Kidney epithelial cell (primary cell): ENCODE data around the gene MYO1G. TPM values are rescaled to one million over a fixed set of nuclear protein-coding genes. Genes with fewer than 3 reads are reported as not detected.

Source experiments
- DNase-seq: peaks from one replicate; pipeline ENCODE4 v3.0.0-alpha.2; 2010; ENCODE audit warnings: low read depth
- H3K27me3 ChIP-seq: 2 replicates; pipeline ENCODE4 v1.6.0; 2011; ENCODE audit warnings: low read length; ENCODE audit not compliant: control insufficient read depth, insufficient read depth
- H3K36me3 ChIP-seq: 2 replicates; pipeline ENCODE4 v1.5.1; 2011; ENCODE audit warnings: low read length; ENCODE audit not compliant: control insufficient read depth, insufficient read depth
- H3K4me3 ChIP-seq: 2 replicates; pipeline ENCODE4 v1.5.1; 2011; ENCODE audit warnings: low read depth, mild to moderate bottlenecking, control low read depth, low read length
- total RNA-seq: library from RNA; depleted of rRNA; stranded (reverse); fragments of >200 nt; gene quantifications from 2 replicates; pipeline ENCODE4 v1.2.3, GENCODE V29; 2015
- TF ChIP-seq, protein P1 (sequence below): IDR thresholded peaks from 2 replicates; pipeline ENCODE4 v1.5.1; 2011; ENCODE audit warnings: mild to moderate bottlenecking, moderate library complexity, low read length, control low read depth, inconsistent platforms; ENCODE audit not compliant: insufficient read depth, poor library complexity, severe bottlenecking

MYO1G gene
- total RNA-seq, 1 donor from 2014 or later, result 0.04 TPM

DNA sequence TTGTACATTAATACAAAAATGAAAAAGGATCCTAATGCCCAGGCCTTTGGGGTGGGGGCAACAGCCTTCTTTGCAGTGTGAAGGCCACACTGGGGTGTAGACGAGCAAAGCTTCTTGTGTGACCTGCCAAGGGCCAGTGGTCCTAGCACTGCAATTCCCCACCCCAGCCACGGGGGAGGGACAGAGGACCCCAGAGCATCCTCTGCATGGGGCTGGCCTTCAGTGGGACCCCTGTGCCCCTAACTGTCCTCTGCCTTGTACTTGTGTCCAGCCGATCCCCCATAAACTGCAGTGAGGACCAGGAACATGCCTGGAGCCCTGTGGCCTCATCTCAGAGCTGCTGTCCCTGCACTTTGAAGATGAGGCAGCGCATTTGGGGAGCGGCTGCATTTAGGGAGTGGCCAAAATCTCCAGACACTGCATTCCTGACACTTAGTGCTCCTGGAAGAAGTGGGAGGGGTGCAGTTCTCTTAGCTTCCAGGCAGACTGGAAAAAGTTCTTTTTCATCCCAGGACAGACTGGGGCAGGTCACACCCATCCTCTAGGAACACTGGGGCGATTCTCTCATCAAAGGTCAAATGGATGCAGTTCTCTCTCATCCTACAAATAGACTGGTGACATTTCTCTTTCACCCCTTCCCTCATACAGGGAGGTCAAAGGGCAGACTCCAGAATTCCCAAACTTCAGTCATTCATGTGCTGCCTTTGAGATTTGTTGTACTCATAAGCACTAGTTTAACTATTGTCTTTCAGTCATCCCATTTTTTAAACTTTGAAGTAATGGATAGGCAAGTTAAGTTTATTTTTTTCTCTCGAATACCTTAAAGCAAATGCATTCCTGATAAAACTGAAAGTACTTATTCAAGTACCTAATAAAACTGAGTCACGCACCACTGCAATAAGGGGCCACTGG is 922 bp upstream of the MYO1G start:
- TF ChIP-seq, protein P1, sequence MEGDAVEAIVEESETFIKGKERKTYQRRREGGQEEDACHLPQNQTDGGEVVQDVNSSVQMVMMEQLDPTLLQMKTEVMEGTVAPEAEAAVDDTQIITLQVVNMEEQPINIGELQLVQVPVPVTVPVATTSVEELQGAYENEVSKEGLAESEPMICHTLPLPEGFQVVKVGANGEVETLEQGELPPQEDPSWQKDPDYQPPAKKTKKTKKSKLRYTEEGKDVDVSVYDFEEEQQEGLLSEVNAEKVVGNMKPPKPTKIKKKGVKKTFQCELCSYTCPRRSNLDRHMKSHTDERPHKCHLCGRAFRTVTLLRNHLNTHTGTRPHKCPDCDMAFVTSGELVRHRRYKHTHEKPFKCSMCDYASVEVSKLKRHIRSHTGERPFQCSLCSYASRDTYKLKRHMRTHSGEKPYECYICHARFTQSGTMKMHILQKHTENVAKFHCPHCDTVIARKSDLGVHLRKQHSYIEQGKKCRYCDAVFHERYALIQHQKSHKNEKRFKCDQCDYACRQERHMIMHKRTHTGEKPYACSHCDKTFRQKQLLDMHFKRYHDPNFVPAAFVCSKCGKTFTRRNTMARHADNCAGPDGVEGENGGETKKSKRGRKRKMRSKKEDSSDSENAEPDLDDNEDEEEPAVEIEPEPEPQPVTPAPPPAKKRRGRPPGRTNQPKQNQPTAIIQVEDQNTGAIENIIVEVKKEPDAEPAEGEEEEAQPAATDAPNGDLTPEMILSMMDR, result no peak
- peaks cover 2% of the 10 kb centered on the region for H3K36me3 ChIP-seq
- no peaks in the 10 kb centered on the region for H3K27me3 ChIP-seq
- no peak for DNase-seq
- H3K4me3 ChIP-seq, result no peak overlapping the region

DNA sequence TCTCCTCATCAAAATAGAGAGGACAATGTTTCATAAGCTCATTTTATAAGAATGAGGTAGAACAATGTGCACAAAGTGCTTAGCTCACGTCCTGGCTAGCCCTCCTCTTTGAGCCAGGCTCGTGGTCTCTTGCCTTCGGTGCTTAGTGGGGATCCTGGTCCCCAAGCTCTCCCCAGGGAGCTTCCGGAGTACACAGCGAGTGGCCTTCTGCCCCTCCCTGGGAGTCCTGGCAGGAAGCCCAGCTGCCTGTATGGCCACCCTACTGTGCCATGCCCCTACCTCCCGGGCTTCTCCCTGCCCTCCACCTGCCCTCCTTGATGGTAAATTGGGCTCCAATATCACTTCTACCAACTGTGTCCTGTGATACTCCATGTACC is 868 bp downstream of the MYO1G start:
- Histone ChIP-seq H3K27me3 (no peaks in the 10 kb centered on the region), H3K4me3 (no peak overlapping the region), H3K36me3 (no peaks in the 10 kb centered on the region)
- DNase-seq, result no peak
- TF ChIP-seq, protein P1, result no peak

DNA sequence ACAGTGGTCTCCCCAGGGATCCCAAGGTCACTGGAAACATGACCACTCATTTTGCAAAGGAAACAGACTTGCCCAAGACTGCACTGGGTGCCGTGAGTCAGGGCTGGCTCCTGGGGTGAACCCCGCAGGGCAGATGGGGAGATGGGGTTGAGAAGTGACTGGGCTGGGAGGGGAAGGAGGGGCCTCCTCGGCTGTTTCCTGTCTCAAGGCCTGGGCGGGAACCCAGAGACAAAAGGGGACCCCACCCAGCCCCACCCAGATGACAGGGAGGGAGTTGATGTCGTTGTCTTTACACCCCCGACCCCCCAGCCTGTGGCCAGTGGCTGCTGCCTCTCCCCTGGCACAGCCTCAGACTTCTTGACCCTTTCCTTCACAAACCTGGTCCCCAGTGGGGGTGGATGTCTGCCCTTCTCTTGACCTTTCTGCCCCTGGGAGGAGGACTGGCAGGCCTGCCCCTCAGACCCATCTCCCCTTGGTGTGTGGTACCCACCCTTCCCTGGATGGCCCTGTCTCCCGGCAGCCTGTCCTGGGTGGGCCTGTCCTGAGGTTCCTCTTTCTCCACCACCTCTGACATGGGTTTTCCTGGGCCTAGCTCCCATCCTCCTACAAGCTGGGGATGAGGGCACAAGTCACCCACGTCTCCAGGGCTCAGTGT is 1.4 kb downstream of the MYO1G start:
- Histone ChIP-seq H3K4me3 (no peak overlapping the region), H3K36me3 (no peaks in the 10 kb centered on the region), H3K27me3 (no peaks in the 10 kb centered on the region)
- no peak for DNase-seq
- TF ChIP-seq, protein P1, result no peak

- H3K36me3 ChIP-seq, result no peaks in the 10 kb centered on the region
- H3K27me3 ChIP-seq, result no peaks in the 10 kb centered on the region
- no peak overlapping the region for H3K4me3 ChIP-seq
- DNase-seq, result no peak
- TF ChIP-seq, protein P1, result no peak
Observed at GRCh38 chr7:44976746-44977196, 2.0 kb downstream of the MYO1G start.

GRCh38 chr7:44976040-44976745 is 2.6 kb downstream of the MYO1G start:
- Histone ChIP-seq H3K4me3 (no peak overlapping the region), H3K36me3 (no peaks in the 10 kb centered on the region), H3K27me3 (no peaks in the 10 kb centered on the region)
- TF ChIP-seq, protein P1, result no peak
- DNase-seq, result no peak
